ENCODE data around the gene IPCEF1. TPM values are rescaled to one million over a fixed set of nuclear protein-coding genes. Genes with fewer than 3 reads are reported as not detected.

The IPCEF1 gene
- total and polyA plus RNA-seq, 2 of the 8 experiments (the other 6 are each of a cell fraction or from before 2014, with no cell fraction given) = 0.41 to 0.78 TPM

GRCh38 chr6:154123155-154123956 is 233.2 kb downstream of the IPCEF1 start (continued):
- no peak for TF ChIP-seq KDM5A (IDR thresholded peaks at IDR 0.05; ENCODE audit: low read length)
- TF ChIP-seq KDM4A (IDR thresholded peaks at IDR 0.05; ENCODE audit: low read depth, low read length, severe bottlenecking) = no peak
- no peak for TF ChIP-seq BRCA1 (IDR thresholded peaks at IDR 0.05; ENCODE audit: low read depth, low read length)
- no peak for TF ChIP-seq EZH2 (IDR thresholded peaks at IDR 0.05; ENCODE audit: low read depth, low read length, severe bottlenecking)
- no peak for TF ChIP-seq TBP (IDR thresholded peaks at IDR 0.05; ENCODE audit: low read depth, low read length)
- no peak for TF ChIP-seq TAF1 (IDR thresholded peaks at IDR 0.05; ENCODE audit: low read depth, low read length)
- no peak for TF ChIP-seq SP4 (IDR thresholded peaks at IDR 0.05; ENCODE audit: low read length)
- no peak for TF ChIP-seq ATF2 (IDR thresholded peaks at IDR 0.05; ENCODE audit: low read length)
- no peak for TF ChIP-seq EP300 (IDR thresholded peaks at IDR 0.05; ENCODE audit: borderline replicate concordance in 1 of 2, low read depth in 2 of 2, low read length in 2 of 2)
